MCF 10A (cell line): ENCODE measurements around the gene TH. TPM values are rescaled to one million over a fixed set of nuclear protein-coding genes. Genes with fewer than 3 reads are reported as not detected.

Experiments used
- BruUV-seq: library from RNA; stranded (reverse); fragments of 400-500 nt; replicated peaks from 2 replicates; lab custom pipeline; 2021; lab: Mats Ljungman, UMichigan
- CTCF ChIA-PET: fragments of 300-600 bp; sonication (Branson Sonifier 250); formaldehyde crosslinking; extraction: SDS; loops from one replicate; lab custom pipeline; 2021; ENCODE audit warnings: antibody characterized with exemption, inconsistent platforms; lab: Yijun Ruan, JAX
- POLR2A ChIA-PET: fragments of 300-600, 350-650 bp; sonication (Branson Sonifier 250); formaldehyde crosslinking; extraction: SDS; loops from one replicate; lab custom pipeline; 2020; ENCODE audit warnings: antibody characterized with exemption, inconsistent platforms; lab: Yijun Ruan, JAX
- DNase-seq: peaks from one replicate; pipeline ENCODE4 v3.0.0-alpha.2; 2018; ENCODE audit not compliant: unreplicated experiment
- H3K27ac Mint-ChIP-seq: one replicate; pipeline ENCODE4 v1.8.0; 2022; ENCODE audit warnings: mild to moderate bottlenecking, low read depth, mixed read lengths; ENCODE audit not compliant: unreplicated experiment
- H3K27me3 Mint-ChIP-seq: one replicate; pipeline ENCODE4 v1.8.0; 2022; ENCODE audit warnings: mixed read lengths; ENCODE audit not compliant: insufficient read depth, unreplicated experiment
- H3K36me3 Mint-ChIP-seq: one replicate; pipeline ENCODE4 v1.8.0; 2022; ENCODE audit warnings: mild to moderate bottlenecking, moderate library complexity, mixed read lengths; ENCODE audit not compliant: insufficient read depth, unreplicated experiment
- H3K4me1 Mint-ChIP-seq: one replicate; pipeline ENCODE4 v1.8.0; 2022; ENCODE audit warnings: mixed read lengths; ENCODE audit not compliant: insufficient read depth, unreplicated experiment
- H3K4me3 Mint-ChIP-seq: one replicate; pipeline ENCODE4 v1.8.0; 2022; ENCODE audit warnings: mild to moderate bottlenecking, moderate library complexity, mixed read lengths; ENCODE audit not compliant: unreplicated experiment
- H3K9me3 Mint-ChIP-seq: one replicate; pipeline ENCODE4 v1.8.0; 2022; ENCODE audit warnings: mixed read lengths; ENCODE audit not compliant: unreplicated experiment
- CTCF ChIP-seq: fragments of 200-600 bp; IDR thresholded peaks from one replicate; pipeline ENCODE4 v1.8.0; 2022; ENCODE audit warnings: antibody characterized with exemption, mild to moderate bottlenecking; ENCODE audit not compliant: unreplicated experiment
- intact Hi-C: fragments of 100-400 bp; cut with micrococcal nuclease; formaldehyde crosslinking; loops from 2 replicates; pipeline ENCODE4 v1.14.1; 2022
- total RNA-seq: library from RNA; stranded (reverse); gene quantifications from 2 replicates; pipeline ENCODE4 v1.2.3, GENCODE V29; 2022

The TH gene
- total RNA-seq, 1 experiment from 2014 or later = 1.1 TPM

GRCh38 chr11:2185324-2186085, 13.9 kb upstream of the TH start:
- BruUV-seq = no TSS peak
- ChIA-PET POLR2A (no interaction called here), CTCF (interaction anchor here (0.9 to 2.5 kb wide), 6 partner anchors 9 to 699 kb away, joined by 3 to 18 read pairs (median 3); partner anchors contain the start of genes C11orf21 and TSPAN32)
- Mint-ChIP-seq H3K4me3 (no peak overlapping the region), H3K27ac (no peak overlapping the region), H3K4me1 (peaks cover 27% of the 10 kb centered on the region), H3K36me3 (no peaks in the 10 kb centered on the region), H3K9me3 (no peaks in the 10 kb centered on the region), H3K27me3 (no peaks in the 10 kb centered on the region)
- intact Hi-C loops = no loop called here
- TF ChIP-seq CTCF = no peak
- no peak for DNase-seq

- H3K9me3 Mint-ChIP-seq = no peaks in the 10 kb centered on the region
- CTCF ChIA-PET = interaction anchor here (0.7 to 2.7 kb wide), 2 partner anchors 116 to 1199 kb away, joined by 3 to 8 read pairs; no protein-coding TSS in a partner anchor
Measured at GRCh38 chr11:2182692-2183474, 11.3 kb upstream of the TH start.

GRCh38 chr11:2182075-2182474, 10.5 kb upstream of the TH start:
- H3K27me3 Mint-ChIP-seq = no peaks in the 10 kb centered on the region
- POLR2A ChIA-PET = no interaction called here
- H3K27ac Mint-ChIP-seq = no peak overlapping the region
- peaks cover 47% of the 10 kb centered on the region for H3K4me1 Mint-ChIP-seq
- H3K4me3 Mint-ChIP-seq = no peak overlapping the region
- CTCF ChIA-PET = interaction anchor here (0.7 to 2.7 kb wide), 2 partner anchors 116 to 1200 kb away, joined by 3 to 8 read pairs; no protein-coding TSS in a partner anchor
- no peaks in the 10 kb centered on the region for H3K36me3 Mint-ChIP-seq
- intact Hi-C loops = no loop called here
- no peaks in the 10 kb centered on the region for H3K9me3 Mint-ChIP-seq
- TF ChIP-seq CTCF = no peak
- no peak for DNase-seq
- no TSS peak for BruUV-seq

More at GRCh38 chr11:2182692-2183474, 11.3 kb upstream of the TH start:
- no TSS peak for BruUV-seq
- no peak for TF ChIP-seq CTCF
- no peak for DNase-seq
- Mint-ChIP-seq H3K4me3 (no peak overlapping the region), H3K27me3 (no peaks in the 10 kb centered on the region), H3K27ac (no peak overlapping the region), H3K4me1 (peaks cover 44% of the 10 kb centered on the region), H3K36me3 (no peaks in the 10 kb centered on the region)
- intact Hi-C loops = no loop called here
- POLR2A ChIA-PET = no interaction called here

GRCh38 chr11:2180789-2181370, 9.3 kb upstream of the TH start:
- H3K27me3 Mint-ChIP-seq = no peaks in the 10 kb centered on the region
- DNase-seq = peak; percentile 68
- intact Hi-C loops = no loop called here
- ChIA-PET CTCF (interaction anchor here (0.6 to 1.4 kb wide), 3 partner anchors 30 to 240 kb away, joined by 3 to 4 read pairs (median 3); no protein-coding TSS in a partner anchor), POLR2A (interaction anchor here (1.0 kb wide), 1 partner anchor 645 kb away, joined by 3 read pairs; no protein-coding TSS in a partner anchor)
- peak overlapping the region; percentile 52 for H3K4me3 Mint-ChIP-seq
- no peaks in the 10 kb centered on the region for H3K9me3 Mint-ChIP-seq
- peaks cover 46% of the 10 kb centered on the region for H3K4me1 Mint-ChIP-seq
- H3K27ac Mint-ChIP-seq = peak overlapping the region; percentile 69
- TF ChIP-seq CTCF = no peak
- BruUV-seq = no TSS peak
- no peaks in the 10 kb centered on the region for H3K36me3 Mint-ChIP-seq
